Prostate gland (tissue), 2 donors: ENCODE results near the gene ONECUT3. TPM values are rescaled to one million over a fixed set of nuclear protein-coding genes. Genes with fewer than 3 reads are reported as not detected.

Experiments used
- DNase-seq: peaks from one replicate; pipeline ENCODE4 v3.0.0-alpha.2; 2019; ENCODE audit warnings: low spot score
- H3K27ac ChIP-seq, 2 donors: fragments of 200-600 bp; sonication (generic); 2 replicates each; pipeline ENCODE4 v1.5.1; 2017 to 2019
- H3K27me3 ChIP-seq: fragments of 200-600 bp; sonication (generic); replicated peaks from 2 replicates; pipeline ENCODE4 v1.5.1; 2019; ENCODE audit not compliant: insufficient read depth
- H3K36me3 ChIP-seq, 2 donors: fragments of 200-600 bp; sonication (generic); 1 replicate in 1 of 2; 2 replicates in 1 of 2; pipeline versions ENCODE4 v1.5.1 to v1.8.1; 2017 to 2019
- H3K4me1 ChIP-seq: fragments of 200-600 bp; sonication (generic); replicated peaks from 2 replicates; pipeline ENCODE4 v1.5.1; 2019
- H3K4me3 ChIP-seq, 2 donors: fragments of 200-600 bp; sonication (generic); 2 replicates each; pipeline ENCODE4 v1.5.1; 2017 to 2019
- H3K9me3 ChIP-seq: fragments of 200-600 bp; sonication (generic); 2 replicates; pipeline ENCODE4 v1.5.1; 2017
- CTCF ChIP-seq, 4 experiments: fragments of 200-600 bp in 2 of 4; fragments of 450-650 bp in 2 of 4; sonication (generic) in 2 of 4; IDR thresholded peaks; 1 replicate in 3 of 4; 2 replicates in 1 of 4; pipeline ENCODE4 v1.5.1; 2016 to 2019; ENCODE audit warnings: antibody characterized with exemption in 4 of 4, mild to moderate bottlenecking in 2 of 4, moderate library complexity in 2 of 4
- POLR2A ChIP-seq: fragments of 450-650 bp; IDR thresholded peaks from one replicate; pipeline ENCODE4 v1.6.1; 2016; ENCODE audit warnings: antibody characterized with exemption, mild to moderate bottlenecking
- POLR2AphosphoS5 ChIP-seq: sonication (generic); formaldehyde crosslinking; IDR thresholded peaks from one replicate; pipeline ENCODE4 v1.6.1; 2017; ENCODE audit warnings: antibody characterized with exemption
- WGBS: methylation state at CpG from one replicate; pipeline ENCODE4 v1.1.5; 2018; 5-methylcytosine and 5-hydroxymethylcytosine counted together
- intact Hi-C: fragments of 100-400 bp; cut with DNase I; formaldehyde crosslinking; loops from one replicate; pipeline ENCODE4 v1.14.2; 2022
- total RNA-seq, 2 donors: library from RNA; depleted of rRNA; stranded (reverse); fragments of >200 nt; gene quantifications; one replicate each; pipeline ENCODE4 v1.1.0, GENCODE V29; 2016

ONECUT3 gene
- total RNA-seq, 2 donors from 2014 or later = not detected

- no peaks in the 10 kb centered on the region for H3K4me1 ChIP-seq
- peaks cover 17 to 34% of the 10 kb centered on the region in 2 donors for H3K36me3 ChIP-seq
- intact Hi-C loops = loop anchor here (10.0 kb wide), 1 partner anchor 275 kb away; no protein-coding TSS in a partner anchor
- DNase-seq = no peak
- 82% methylated on average over 42 of the region's 43 CpGs for WGBS
- TF ChIP-seq POLR2AphosphoS5 (no peak), CTCF (IDR thresholded peaks at IDR 0.05) (no peak), POLR2A (no peak)
- H3K27me3 ChIP-seq = no peaks in the 10 kb centered on the region
- no peak overlapping the region for H3K4me3 ChIP-seq
- H3K9me3 ChIP-seq = no peaks in the 10 kb centered on the region
- H3K27ac ChIP-seq = no peak overlapping the region
Measured at GRCh38 chr19:1819341-1820255, 66.3 kb downstream of the ONECUT3 start.

- no peaks in the 10 kb centered on the region for H3K9me3 ChIP-seq
- no peak overlapping the region for H3K27ac ChIP-seq
- intact Hi-C loops = loop anchor here (10.0 kb wide), 1 partner anchor 277 kb away; no protein-coding TSS in a partner anchor
- no peak overlapping the region for H3K4me3 ChIP-seq
- H3K4me1 ChIP-seq = no peaks in the 10 kb centered on the region
- DNase-seq = no peak
- WGBS = 66% methylated on average over 10 of the region's 19 CpGs
- peaks cover 13 to 33% of the 10 kb centered on the region in 2 donors for H3K36me3 ChIP-seq
- H3K27me3 ChIP-seq = no peaks in the 10 kb centered on the region
- TF ChIP-seq POLR2A (no peak), POLR2AphosphoS5 (no peak)
Measured at GRCh38 chr19:1822210-1822609, 68.9 kb downstream of the ONECUT3 start.

- H3K4me1 ChIP-seq = no peaks in the 10 kb centered on the region
- peaks cover 12 to 25% of the 10 kb centered on the region in 2 donors for H3K36me3 ChIP-seq
- H3K27ac ChIP-seq = no peak overlapping the region
- H3K9me3 ChIP-seq = no peaks in the 10 kb centered on the region
- no peaks in the 10 kb centered on the region for H3K27me3 ChIP-seq
- WGBS = 93% methylated on average over 8 of the region's 8 CpGs
- no peak overlapping the region for H3K4me3 ChIP-seq
- DNase-seq = no peak
- TF ChIP-seq CTCF (IDR thresholded peaks at IDR 0.05) (no peak), POLR2AphosphoS5 (no peak), POLR2A (no peak)
- intact Hi-C loops = loop anchor here (10.0 kb wide), 1 partner anchor 278 kb away; no protein-coding TSS in a partner anchor
Measured at GRCh38 chr19:1823020-1823419, 69.7 kb downstream of the ONECUT3 start.

- TF ChIP-seq POLR2A (no peak), CTCF (IDR thresholded peaks at IDR 0.05) (no peak), POLR2AphosphoS5 (no peak)
- DNase-seq = no peak
- 92% methylated on average over 36 of the region's 36 CpGs for WGBS
- H3K27me3 ChIP-seq = no peaks in the 10 kb centered on the region
- no peak overlapping the region for H3K4me3 ChIP-seq
- H3K36me3 ChIP-seq = peaks cover 5 to 18% of the 10 kb centered on the region in 2 donors
- H3K4me1 ChIP-seq = no peaks in the 10 kb centered on the region
- intact Hi-C loops = loop anchor here (10.0 kb wide), 1 partner anchor 279 kb away; no protein-coding TSS in a partner anchor
- no peak overlapping the region for H3K27ac ChIP-seq
- H3K9me3 ChIP-seq = no peaks in the 10 kb centered on the region
Measured at GRCh38 chr19:1823539-1824251, 70.4 kb downstream of the ONECUT3 start.

GRCh38 chr19:1824252-1824622, 70.9 kb downstream of the ONECUT3 start:
- Histone ChIP-seq H3K36me3 (peaks cover 2 to 14% of the 10 kb centered on the region in 2 donors), H3K9me3 (no peaks in the 10 kb centered on the region), H3K27ac (no peak overlapping the region), H3K4me1 (no peaks in the 10 kb centered on the region), H3K27me3 (no peaks in the 10 kb centered on the region), H3K4me3 (no peak overlapping the region)
- TF ChIP-seq POLR2A = no peak
- no peak for TF ChIP-seq CTCF (IDR thresholded peaks at IDR 0.05)
- TF ChIP-seq POLR2AphosphoS5 = no peak
- intact Hi-C loops = loop anchor here (10.0 kb wide), 1 partner anchor 279 kb away; no protein-coding TSS in a partner anchor
- DNase-seq = no peak
- 72% methylated on average over 14 of the region's 14 CpGs for WGBS
